Esophagus (tissue), 2 donors: Measurements from ENCODE around the gene USF1. TPM values are rescaled to one million over a fixed set of nuclear protein-coding genes. Genes with fewer than 3 reads are reported as not detected.
A peak's percentile ranks its signal among the peaks of the same experiment; 100 is the strongest.

Experiments
- H3K27ac ChIP-seq, 2 donors: one replicate each; pipeline ENCODE4 v1.5.1; 2013; ENCODE audit warnings: low read depth in 2 of 2, mild to moderate bottlenecking in 2 of 2, inconsistent platforms in 1 of 2, low read length in 1 of 2, moderate library complexity in 1 of 2
- H3K27me3 ChIP-seq, 2 donors: one replicate each; pipeline ENCODE4 v1.6.1; 2013; ENCODE audit warnings: low read length in 2 of 2, control low read depth in 1 of 2, mild to moderate bottlenecking in 1 of 2; ENCODE audit not compliant: insufficient read depth in 2 of 2, control insufficient read depth in 1 of 2
- H3K36me3 ChIP-seq, 2 donors: one replicate each; pipeline ENCODE4 v1.6.1; 2013; ENCODE audit warnings: low read length in 1 of 2; ENCODE audit not compliant: control insufficient read depth in 2 of 2, insufficient read depth in 2 of 2
- H3K4me1 ChIP-seq, 2 donors: one replicate each; pipeline ENCODE4 v1.6.1; 2013; ENCODE audit warnings: low read length in 1 of 2; ENCODE audit not compliant: control insufficient read depth in 2 of 2, insufficient read depth in 2 of 2
- H3K4me3 ChIP-seq, 2 donors: one replicate each; pipeline ENCODE4 v1.5.1; 2013; ENCODE audit warnings: low read length in 2 of 2, mild to moderate bottlenecking in 2 of 2, low read depth in 1 of 2, moderate library complexity in 1 of 2
- H3K9me3 ChIP-seq, 2 donors: one replicate each; pipeline ENCODE4 v1.6.1; 2013; ENCODE audit warnings: mild to moderate bottlenecking in 2 of 2, low read depth in 1 of 2, low read length in 1 of 2, moderate library complexity in 1 of 2; ENCODE audit not compliant: control insufficient read depth in 2 of 2, insufficient read depth in 1 of 2
- WGBS, 2 donors: extraction: QIAGEN DNeasy Blood & Tissue Kit; methylation state at CpG; one replicate each; pipeline ENCODE4 v1.1.7; 2013; 5-methylcytosine and 5-hydroxymethylcytosine counted together
- polyA plus RNA-seq, 2 donors: library from polyadenylated mRNA; stranded (reverse); fragments of 200-250 nt; gene quantifications; one replicate each; pipeline ENCODE4 v1.2.3, GENCODE V29; 2013
- donor health status: healthy with polysubstance abuse.
- donor health status: Bipolar disorder and iron deficiency.

USF1 gene
- polyA plus RNA-seq: 10 to 100 TPM; 37.6 to 50.1 TPM

- peak within 1 kb of the TSS; percentile 93 to 96 for H3K27ac ChIP-seq
- H3K27me3 ChIP-seq: no peaks in the 10 kb centered on the region
- 0% methylated on average over 29 of the region's 29 CpGs for WGBS, 2 donors
- H3K4me3 ChIP-seq: peak within 1 kb of the TSS; percentile 72 to 97
- peaks cover 9 to 29% of the 10 kb centered on the region in 2 donors for H3K36me3 ChIP-seq
- no peaks in the 10 kb centered on the region for H3K9me3 ChIP-seq
- peaks cover 0 to 4% of the 10 kb centered on the region in 2 donors for H3K4me1 ChIP-seq
Observed at GRCh38 chr1:161045736-161046604, at the start of gene USF1. USF1 (minus strand) TSS chr1:161045977; CDS start chr1:161043275, 2,702 bp downstream.

- H3K4me1 ChIP-seq: peaks cover 0 to 31% of the 10 kb centered on the region in 2 donors
- H3K36me3 ChIP-seq: peaks cover 0 to 3% of the 10 kb centered on the region in 2 donors
- no peak overlapping the region for H3K4me3 ChIP-seq
- 95 to 96% methylated on average over 6 of the region's 6 CpGs for WGBS, 2 donors
- H3K27me3 ChIP-seq: no peaks in the 10 kb centered on the region
- no peak overlapping the region for H3K27ac ChIP-seq
- H3K9me3 ChIP-seq: peaks cover 0 to 2% of the 10 kb centered on the region in 2 donors
Observed at GRCh38 chr1:161095230-161095629, 49.5 kb upstream of the USF1 start.

- Histone ChIP-seq H3K4me3 (no peak overlapping the region), H3K36me3 (no peaks in the 10 kb centered on the region), H3K9me3 (peaks cover 0 to 2% of the 10 kb centered on the region in 2 donors), H3K27me3 (no peaks in the 10 kb centered on the region), H3K27ac (no peak overlapping the region), H3K4me1 (peaks cover 0 to 35% of the 10 kb centered on the region in 2 donors)
- 94 to 97% methylated on average over 14 of the region's 14 CpGs for WGBS, 2 donors
Observed at GRCh38 chr1:161094481-161094880, 48.7 kb upstream of the USF1 start.

- Histone ChIP-seq H3K4me3 (no peak overlapping the region), H3K36me3 (no peaks in the 10 kb centered on the region), H3K27me3 (no peaks in the 10 kb centered on the region), H3K9me3 (no peaks in the 10 kb centered on the region), H3K4me1 (peaks cover 0 to 30% of the 10 kb centered on the region in 2 donors), H3K27ac (peak overlapping the region; percentile 71 to 89)
- 44 to 53% methylated on average over 3 of the region's 3 CpGs for WGBS, 2 donors
Observed at GRCh38 chr1:161092621-161093028, 46.8 kb upstream of the USF1 start.

- 87 to 92% methylated on average over 7 of the region's 7 CpGs for WGBS, 2 donors
- no peaks in the 10 kb centered on the region for H3K27me3 ChIP-seq
- peak overlapping the region; percentile 71 to 89 for H3K27ac ChIP-seq
- no peaks in the 10 kb centered on the region for H3K9me3 ChIP-seq
- H3K4me1 ChIP-seq: peaks cover 0 to 28% of the 10 kb centered on the region in 2 donors
- H3K4me3 ChIP-seq: no peak overlapping the region
- H3K36me3 ChIP-seq: no peaks in the 10 kb centered on the region
Observed at GRCh38 chr1:161091796-161092507, 46.2 kb upstream of the USF1 start.

GRCh38 chr1:161091093-161091492, 45.3 kb upstream of the USF1 start:
- H3K36me3 ChIP-seq: no peaks in the 10 kb centered on the region
- H3K4me1 ChIP-seq: peaks cover 0 to 27% of the 10 kb centered on the region in 2 donors
- H3K27me3 ChIP-seq: no peaks in the 10 kb centered on the region
- H3K4me3 ChIP-seq: no peak overlapping the region
- WGBS, 2 donors: 87 to 89% methylated on average over 5 of the region's 5 CpGs
- no peaks in the 10 kb centered on the region for H3K9me3 ChIP-seq
- peak overlapping the region in 1 of 2 donors; percentile 89 for H3K27ac ChIP-seq

- peaks cover 0 to 24% of the 10 kb centered on the region in 2 donors for H3K4me1 ChIP-seq
- H3K27ac ChIP-seq: peak overlapping the region in 1 of 2 donors; percentile 33
- H3K36me3 ChIP-seq: no peaks in the 10 kb centered on the region
- no peaks in the 10 kb centered on the region for H3K27me3 ChIP-seq
- no peaks in the 10 kb centered on the region for H3K9me3 ChIP-seq
- no peak overlapping the region for H3K4me3 ChIP-seq
- WGBS, 2 donors: 75 to 77% methylated on average over 3 of the region's 3 CpGs
Observed at GRCh38 chr1:161090617-161091016, 44.8 kb upstream of the USF1 start.

GRCh38 chr1:161089938-161090337, 44.2 kb upstream of the USF1 start:
- Histone ChIP-seq H3K36me3 (no peaks in the 10 kb centered on the region), H3K4me3 (peak overlapping the region in 1 of 2 donors; percentile 68), H3K27ac (peak overlapping the region; percentile 94 to 96), H3K9me3 (no peaks in the 10 kb centered on the region), H3K4me1 (peaks cover 0 to 22% of the 10 kb centered on the region in 2 donors), H3K27me3 (no peaks in the 10 kb centered on the region)
- 89 to 94% methylated on average over 5 of the region's 5 CpGs for WGBS, 2 donors

- WGBS, 2 donors: 35 to 47% methylated on average over 22 of the region's 22 CpGs
- no peaks in the 10 kb centered on the region for H3K9me3 ChIP-seq
- H3K27me3 ChIP-seq: no peaks in the 10 kb centered on the region
- peaks cover 0 to 23% of the 10 kb centered on the region in 2 donors for H3K4me1 ChIP-seq
- H3K36me3 ChIP-seq: no peaks in the 10 kb centered on the region
- peak within 1 kb of the TSS; percentile 94 to 96 for H3K27ac ChIP-seq
- H3K4me3 ChIP-seq: peak within 1 kb of the TSS; percentile 68 to 73
Observed at GRCh38 chr1:161089251-161089924, 43.6 kb upstream of the USF1 start, which contains the start of gene NECTIN4. NECTIN4 (minus strand) TSS chr1:161089558; CDS start chr1:161089296, 262 bp downstream.
